GM12872 (cell line): ENCODE data around the gene PKIB.

ENCODE experiments used
- CTCF ChIP-seq: IDR thresholded peaks from 3 replicates; pipeline ENCODE4 v1.5.1; 2011; ENCODE audit warnings: low read depth, mild to moderate bottlenecking, low read length, moderate library complexity; ENCODE audit not compliant: insufficient read depth

PKIB gene

GRCh38 chr6:122569230-122569771, 40.9 kb upstream of the PKIB start:
- TF ChIP-seq CTCF: no peak

GRCh38 chr6:122571888-122572287, 38.3 kb upstream of the PKIB start:
- TF ChIP-seq CTCF: no peak

- TF ChIP-seq CTCF: no peak
These were observed 33.3 kb upstream of the PKIB start for GRCh38 chr6:122576888-122577287.

GRCh38 chr6:122578961-122579360, 31.2 kb upstream of the PKIB start:
- TF ChIP-seq CTCF: no peak

GRCh38 chr6:122580737-122581136, 29.5 kb upstream of the PKIB start:
- TF ChIP-seq CTCF: no peak

- no peak for TF ChIP-seq CTCF
These were observed 21.1 kb upstream of the PKIB start for GRCh38 chr6:122589115-122589514.

- TF ChIP-seq CTCF: no peak
These were observed 5.5 kb upstream of the PKIB start for GRCh38 chr6:122604676-122605075.
